Putamen (tissue), 1 donor: ENCODE results near the gene LENEP.

Source experiments
- DNase-seq: peaks from one replicate; pipeline ENCODE4 v3.0.0-alpha.2; 2016; ENCODE audit warnings: low spot score

The LENEP gene, protein sequence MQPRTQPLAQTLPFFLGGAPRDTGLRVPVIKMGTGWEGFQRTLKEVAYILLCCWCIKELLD

DNA sequence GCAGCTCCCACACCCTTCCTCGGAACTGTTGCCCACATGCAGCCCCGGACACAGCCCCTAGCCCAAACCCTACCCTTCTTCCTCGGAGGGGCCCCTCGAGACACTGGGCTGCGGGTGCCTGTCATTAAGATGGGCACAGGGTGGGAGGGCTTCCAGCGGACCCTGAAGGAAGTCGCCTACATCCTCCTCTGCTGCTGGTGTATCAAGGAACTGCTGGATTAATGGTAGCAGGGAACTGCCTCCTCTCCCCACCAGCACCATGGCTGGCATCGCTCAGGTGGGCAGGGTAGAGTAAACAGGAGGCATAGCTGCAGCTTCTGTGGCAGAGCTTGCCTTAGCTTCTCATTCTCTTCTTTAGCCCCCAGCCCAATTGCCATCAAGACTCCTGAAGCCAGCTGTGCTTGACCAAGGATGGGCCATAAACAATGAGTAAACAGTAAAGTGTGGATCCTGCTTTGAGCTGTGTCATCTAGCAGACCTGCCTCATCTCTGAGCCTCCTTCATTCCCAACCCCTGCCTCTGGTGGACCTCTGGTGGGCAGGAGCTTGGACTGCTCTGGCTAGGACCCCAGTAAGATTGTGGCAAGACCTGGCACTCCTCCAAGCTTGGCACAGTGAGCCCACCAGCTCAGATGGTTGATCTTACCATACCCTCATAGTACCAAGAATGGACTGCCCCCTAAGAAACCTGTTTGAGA, at the start of gene LENEP:
LENEP (plus strand) TSS at position 15 of the 697 bp plus-strand sequence; CDS start at position 37, 22 bp downstream.
- DNase-seq = no peak

DNA sequence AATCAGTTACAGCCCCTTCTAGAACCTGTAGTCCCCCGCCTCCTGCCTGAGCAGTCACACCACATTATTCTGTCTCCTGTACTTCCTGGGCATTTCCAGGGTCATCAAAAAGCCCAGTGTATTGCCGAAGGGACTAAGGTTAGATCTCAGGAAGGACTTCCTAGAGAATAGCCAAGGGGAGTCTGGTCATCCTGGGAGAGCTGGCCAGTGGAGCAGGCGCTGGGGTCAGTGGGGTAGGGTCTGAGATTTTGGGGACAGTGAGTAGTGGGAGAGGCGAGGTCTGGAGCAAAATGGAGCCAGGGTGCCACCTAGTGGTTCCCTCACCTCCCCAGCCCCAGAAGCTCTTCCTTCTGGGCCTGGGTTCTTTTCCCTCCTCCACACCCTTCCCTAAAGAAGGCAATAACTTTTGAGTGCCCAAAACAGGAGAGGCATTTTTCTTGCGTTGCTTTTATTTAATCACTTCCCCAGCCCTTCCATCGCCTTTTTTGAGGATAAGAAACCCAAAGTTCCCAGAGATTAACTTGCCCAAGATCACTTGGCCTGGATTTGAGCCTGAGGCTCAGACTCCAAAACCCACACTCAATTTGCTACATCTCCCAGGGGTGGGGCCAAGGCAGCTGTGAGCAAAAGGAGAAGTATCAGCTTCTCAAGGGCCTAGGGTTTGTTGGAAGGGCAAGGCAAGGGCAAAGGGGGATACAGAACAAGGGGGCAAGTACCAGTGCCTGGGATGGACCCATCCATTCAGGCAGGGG, 49.6 kb upstream of the LENEP start:
- no peak for DNase-seq

DNA sequence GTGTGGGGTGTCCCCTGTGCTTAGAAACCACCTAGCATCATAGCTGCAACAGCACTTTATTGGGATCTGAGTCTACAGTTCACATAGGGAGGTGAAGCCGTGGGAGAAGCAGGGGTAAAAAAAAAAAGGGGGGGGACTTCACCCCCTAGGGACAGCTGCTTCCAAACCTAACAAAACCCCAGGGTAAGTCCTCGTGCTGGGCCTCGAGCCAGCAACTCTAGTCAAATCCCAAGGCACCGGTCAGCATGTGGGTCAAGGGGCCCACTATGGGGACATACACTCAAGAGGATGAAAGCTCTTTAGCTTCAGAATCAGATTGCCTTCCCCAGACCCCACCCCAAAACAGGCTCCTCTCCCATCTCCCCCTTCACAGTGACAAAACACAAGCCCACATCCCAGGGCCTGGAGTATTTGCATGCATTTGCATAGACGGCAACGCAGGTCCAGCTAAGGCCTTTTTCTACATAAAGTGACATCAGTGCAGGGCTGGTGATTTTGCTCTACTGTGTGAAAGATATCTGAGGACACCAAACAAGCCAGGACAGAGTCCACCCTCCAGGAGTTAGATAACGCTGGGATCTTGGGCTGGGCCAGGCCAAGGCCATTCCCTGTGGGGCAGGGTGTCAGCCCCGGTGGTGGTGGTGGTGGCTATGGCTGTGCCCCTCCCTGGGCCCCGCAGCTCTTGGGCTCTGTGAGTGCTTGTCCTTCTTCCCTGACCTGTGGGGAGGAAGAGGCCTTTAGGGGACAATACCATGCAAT, 48.8 kb upstream of the LENEP start:
- DNase-seq = no peak

DNA sequence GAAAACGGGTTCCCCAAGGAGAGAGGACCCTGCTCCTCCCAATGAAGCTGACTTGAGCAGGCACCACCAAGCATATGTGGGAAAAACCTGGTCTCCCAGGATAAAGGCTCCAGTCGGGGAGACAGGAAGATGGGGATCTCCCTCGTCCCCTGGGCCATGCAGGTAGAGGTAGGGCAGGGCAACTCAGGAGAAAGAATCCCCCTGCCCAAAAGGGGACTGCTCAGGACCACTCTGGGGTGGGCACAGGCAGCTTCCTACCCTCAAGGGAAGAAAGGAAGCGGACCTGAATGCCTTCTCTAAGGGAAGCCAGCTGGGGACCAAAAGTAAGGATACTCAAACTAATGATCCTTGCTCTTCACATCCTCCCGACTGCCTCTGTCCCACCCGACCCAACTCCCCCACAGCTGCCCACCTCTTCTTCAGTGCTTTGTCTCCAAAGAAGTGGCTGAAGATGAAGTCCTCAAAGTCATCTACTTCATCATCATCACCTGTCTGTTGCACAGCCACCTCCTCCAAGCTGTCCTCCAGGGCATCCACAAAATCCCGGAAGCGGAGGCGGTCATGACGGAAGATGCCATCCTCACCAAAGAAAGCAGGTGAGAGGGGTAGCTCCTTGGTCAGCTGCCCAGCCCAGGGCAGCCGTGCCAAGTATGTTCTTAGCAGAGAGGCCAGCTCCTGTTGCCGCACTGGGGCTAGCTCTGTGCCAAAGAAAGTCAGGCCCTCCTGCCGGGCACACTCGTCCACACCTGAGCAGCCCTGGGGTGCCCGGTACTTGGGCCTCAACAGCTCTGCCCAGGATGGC, 48.0 kb upstream of the LENEP start:
- DNase-seq = no peak

DNA sequence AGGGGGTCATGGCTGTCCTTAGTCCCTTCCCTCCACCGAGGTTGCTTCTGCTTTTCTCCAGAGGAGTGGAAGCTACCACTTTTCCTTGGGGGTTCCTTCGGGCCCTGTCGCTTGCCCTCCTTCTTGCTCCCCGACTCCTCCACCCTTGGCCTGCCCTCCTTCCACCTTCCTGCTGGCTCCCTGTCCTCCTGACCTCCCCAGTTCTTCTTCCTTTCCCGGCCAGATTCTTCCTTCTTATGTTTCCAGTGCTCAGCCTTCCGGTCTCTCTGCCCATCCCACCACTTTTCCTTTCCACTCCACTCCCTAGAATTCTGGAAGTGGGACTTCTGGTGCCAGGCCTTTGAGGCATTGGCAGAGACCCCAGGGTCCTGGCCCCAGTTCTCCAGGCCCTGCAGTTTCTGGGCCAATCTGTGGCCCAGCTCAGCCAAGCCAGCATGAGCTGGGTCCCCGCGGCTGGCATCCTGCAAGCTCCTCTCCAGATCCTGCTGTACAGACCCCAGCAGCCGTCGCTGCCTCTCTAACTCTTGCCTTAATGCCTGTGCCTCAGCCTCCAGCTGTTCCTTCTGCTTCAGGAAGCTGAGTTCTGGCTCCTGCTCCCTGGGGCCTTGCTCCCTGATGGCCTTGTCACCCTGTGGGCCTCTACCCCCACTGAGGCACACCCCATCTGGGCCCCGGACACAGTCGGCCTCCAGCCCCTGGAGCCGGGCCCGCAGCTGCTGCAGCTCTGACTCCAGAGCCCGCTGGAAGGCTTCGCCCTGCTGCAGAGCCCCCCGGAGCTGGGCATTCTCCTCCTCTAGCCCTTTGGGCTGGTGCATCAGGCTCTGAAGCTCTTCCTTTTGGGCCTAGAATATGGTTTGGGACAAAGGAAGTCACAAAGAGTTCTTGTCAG, 47.2 kb upstream of the LENEP start:
- no peak for DNase-seq

DNA sequence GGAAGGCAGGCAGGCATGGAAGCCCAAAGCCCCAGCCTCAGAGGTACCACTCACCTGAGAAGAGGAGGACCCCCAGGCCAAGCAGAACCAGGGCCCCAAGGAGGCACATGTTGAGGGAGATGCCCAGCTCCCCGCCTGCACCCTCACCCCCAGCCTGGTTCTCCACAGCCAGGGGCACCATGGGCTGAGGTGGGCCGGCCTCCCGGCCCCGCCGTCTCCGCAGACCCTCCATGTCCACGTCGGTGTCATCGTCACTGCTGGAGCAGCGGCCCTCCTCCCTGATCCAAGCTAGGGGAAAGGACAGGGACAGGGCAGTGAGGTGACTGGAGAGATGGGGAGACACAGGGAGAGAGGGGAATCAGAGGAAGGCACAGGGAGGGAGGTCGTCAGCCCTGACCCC, 45.3 kb upstream of the LENEP start:
- no peak for DNase-seq

DNA sequence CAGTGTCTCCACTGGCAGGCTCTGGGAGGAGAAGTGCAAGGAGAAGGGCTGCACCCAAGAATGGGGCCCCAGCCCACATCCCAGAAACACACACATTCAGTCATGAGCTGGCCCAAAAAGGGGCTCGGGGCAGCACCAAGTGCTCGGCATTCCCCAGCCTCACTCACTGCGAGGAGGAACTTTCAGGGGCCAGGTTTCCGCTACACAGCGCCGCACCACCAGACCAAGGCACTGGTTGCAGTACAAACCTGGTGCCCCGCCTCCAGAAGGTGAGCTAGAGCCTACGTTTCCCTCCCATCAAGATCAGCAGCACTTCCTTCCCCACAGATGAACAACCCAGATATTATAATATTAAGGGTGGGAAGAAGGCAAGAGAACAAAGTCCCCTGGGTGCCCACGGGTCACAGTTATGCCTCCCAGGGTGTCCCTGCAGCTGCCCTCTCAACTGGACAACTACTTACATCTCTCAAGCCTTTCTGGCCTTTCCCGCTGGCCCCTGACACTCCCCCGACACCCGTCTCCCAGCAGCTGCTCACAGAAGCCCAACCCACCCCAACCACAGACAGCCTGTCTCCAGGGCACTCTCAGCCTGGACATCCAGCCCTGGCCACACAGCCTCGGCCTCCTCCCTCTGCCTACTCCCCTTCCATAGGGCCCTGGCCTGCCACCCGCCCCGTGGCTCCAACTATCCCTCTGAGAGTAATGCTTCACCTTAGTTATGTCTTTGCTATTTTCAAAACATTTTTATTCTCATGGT, 41.3 kb upstream of the LENEP start:
- no peak for DNase-seq

DNA sequence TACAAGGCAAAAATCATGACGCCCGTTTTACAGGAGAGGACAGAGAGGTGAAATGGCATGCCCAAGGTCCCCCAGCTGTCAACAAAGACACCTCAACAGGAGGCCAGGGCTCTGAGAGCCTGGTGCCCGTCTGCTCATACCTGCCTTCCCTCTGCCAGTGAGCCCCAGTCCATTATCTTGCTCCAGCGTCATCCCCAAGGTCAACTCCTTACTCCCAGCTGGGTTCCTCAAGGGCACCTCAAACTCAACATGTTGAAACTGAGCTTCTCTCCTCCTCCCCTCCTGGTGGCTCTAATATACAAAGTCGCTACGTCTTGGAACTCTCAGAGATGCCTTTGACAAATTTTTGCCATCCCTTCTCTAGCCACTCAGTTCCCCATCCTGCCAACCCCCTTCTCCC, 40.7 kb upstream of the LENEP start:
- no peak for DNase-seq

DNA sequence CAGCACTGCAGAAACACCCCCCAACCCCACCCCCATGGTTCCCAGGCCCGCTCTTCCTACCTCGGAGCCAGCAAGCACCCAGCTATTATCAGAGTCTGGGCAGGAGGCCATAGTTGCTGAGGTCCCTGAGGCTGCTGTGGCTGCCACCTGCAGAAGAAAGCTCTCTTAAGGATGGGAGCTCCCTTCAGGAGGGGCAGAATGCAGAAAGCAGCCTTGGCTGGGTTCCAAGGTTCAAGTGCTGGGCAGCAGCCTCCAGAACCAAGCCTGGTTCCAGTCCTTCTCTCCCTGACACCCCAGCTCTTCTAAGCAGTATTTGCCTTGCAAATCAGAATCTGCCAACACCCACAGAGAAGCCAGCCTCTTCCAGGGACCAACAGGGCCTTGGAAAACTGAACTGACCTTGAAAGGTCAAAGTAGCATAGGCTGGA, 39.8 kb upstream of the LENEP start:
- no peak for DNase-seq

DNA sequence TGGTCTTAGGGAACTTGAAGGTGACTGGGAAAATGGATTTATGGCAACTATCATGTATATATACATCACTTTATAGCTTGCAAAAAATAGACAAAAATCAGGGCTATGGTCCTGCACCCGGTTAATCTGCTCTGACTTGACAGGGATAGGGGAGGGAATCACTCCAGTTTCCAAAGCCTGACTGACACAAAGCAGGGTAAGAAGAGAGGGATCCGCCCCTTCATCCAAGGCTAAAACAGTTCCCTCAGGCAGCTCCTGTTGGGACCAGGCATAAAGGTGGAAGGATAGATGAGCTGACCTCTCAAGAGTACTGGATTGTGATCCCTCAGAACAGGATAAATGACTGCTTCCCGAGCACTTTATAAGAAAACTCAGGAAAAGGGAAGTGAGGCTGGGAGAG, 38.8 kb upstream of the LENEP start:
- DNase-seq = no peak

DNA sequence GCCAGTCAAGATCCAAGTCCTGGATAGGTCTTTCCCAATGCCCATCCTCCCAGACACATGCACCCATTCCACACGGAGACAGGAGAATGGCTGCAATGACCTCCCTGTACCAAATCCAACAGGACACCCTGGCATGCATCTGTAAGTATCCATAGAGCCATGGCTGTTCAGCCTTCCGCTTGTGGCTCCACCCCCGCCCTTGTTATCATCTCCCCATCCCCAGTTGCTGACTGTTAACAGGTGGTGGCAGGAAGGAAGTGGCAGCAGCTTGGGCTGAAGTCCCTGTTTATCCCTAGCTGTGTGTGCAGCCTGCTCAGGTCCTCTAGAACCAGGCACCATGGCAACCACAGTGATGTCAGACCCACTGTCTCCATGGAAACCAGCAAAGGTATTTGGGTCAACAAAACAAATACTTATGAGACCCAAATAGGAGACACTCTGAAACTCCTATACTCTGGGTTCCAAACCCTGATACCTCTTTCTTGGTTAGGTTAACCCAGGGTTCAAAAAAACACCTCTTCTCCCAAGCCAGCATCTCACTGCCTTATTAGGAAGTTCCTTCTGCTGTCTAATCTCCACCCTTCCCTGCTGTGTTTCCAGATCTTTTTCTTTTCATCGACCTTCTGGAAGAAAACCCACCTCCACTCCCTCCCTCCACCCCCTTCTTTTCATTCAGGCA, 38.2 kb upstream of the LENEP start:
- DNase-seq = peak; percentile 81

DNA sequence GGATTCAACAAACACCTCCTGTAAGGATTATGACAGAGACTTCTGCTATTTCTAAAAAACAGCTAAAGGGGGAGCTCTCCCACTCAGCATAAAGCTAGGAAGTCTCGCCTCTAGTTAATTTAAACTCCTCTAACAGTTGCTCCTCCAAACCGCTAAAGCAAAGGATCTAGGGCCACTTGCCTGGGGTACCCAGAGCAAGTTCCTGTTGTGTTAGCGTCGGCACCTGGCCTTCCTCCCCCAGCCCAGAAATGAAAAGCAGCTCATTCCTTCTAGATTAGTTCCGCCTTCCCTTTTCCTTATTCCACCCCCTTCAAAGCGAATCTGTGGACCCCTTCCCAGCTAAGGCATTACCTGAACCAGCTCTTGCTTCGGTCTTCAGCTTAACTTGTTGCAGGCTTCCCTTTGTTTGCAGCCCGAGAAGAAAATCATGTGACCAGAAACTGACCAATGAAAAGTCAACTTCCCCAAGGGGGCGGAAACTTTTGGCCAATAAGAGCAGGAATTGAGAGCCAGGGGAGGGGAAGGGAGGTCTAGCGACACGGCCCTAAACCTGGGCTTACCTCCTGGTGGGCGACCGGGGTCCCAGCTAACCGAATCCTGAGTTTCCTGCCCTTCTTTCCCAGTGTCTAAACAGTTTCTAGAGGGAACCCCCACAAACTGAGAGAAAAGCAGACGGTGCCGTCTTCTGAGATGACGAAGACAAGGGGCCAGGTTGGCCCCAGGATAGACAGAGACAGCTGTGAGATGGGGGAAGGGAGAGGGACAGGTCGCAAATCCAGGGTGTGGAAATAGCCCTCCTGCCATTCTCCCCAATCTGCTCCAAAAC, 37.5 kb upstream of the LENEP start, which contains the start of gene PBXIP1:
PBXIP1 (minus strand) TSS at position 382 of the 826 bp plus-strand sequence. CDS start 2,378 bp downstream, outside the sequence.
- peak; percentile 92 for DNase-seq

DNA sequence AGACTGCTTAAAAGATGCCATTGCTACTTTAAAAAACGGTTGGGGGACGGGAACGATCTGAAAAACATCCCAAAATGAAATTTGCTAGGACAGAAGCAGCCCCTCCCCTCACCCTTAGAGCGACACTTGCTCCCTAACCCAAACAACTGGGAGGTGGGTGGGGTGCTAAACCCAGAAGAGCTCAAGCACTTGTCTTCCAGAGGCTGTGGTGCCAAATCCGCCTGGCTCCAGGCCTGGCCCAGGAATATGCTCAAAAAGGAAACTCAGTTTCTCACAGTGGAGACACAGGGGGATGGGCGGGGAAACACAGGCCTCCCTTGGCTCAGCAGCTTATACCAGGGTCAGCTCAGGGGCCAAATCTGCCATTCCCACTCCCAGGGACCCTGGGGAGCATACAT, 36.8 kb upstream of the LENEP start:
- DNase-seq = no peak

DNA sequence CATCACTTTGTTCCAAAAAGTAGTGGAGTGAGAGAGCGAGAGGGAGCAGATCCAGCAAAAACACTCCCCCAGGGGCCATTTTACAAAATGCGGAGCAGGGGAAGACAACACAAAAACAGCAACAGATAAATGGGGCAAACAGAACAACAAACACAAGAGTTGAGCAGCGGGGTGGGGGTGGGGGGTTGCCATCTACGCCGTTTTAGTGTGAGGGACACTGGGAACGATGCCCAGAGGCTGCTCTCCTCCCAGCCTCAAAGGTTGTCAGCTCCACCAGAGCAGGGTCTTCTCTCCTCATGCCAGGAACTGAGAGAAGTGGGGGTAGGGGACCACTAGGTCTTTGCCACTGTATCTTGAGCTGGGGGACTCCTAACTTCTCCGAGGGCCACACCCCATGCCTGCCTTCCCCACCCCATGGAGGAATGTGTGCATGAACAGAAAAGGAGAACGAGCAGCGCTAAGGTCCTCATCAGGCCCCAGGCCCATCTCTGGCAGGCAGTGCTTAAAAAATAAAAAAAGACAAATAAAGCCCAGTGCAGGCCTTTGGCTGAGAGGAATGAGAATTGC, 36.2 kb upstream of the LENEP start:
- no peak for DNase-seq

DNA sequence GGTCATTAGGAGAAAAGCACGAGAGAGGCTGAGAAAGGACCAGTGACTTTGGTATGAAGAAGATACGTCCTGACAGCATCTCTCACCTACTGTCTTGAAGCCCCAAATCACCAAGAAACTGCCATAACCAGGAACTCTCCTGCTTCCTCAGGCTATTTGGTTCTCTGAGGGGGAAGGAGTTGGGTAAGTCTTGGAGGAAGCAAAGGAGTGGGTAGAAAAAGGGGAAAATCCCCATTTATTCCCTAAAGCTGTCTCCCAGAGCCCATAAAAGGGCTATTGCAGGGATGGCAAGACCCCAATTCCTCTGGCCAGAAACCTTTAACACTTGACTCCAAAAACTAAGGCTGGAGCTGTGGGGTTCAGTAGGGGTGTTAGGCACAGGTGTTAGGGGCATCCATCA, 35.4 kb upstream of the LENEP start:
- DNase-seq = no peak

DNA sequence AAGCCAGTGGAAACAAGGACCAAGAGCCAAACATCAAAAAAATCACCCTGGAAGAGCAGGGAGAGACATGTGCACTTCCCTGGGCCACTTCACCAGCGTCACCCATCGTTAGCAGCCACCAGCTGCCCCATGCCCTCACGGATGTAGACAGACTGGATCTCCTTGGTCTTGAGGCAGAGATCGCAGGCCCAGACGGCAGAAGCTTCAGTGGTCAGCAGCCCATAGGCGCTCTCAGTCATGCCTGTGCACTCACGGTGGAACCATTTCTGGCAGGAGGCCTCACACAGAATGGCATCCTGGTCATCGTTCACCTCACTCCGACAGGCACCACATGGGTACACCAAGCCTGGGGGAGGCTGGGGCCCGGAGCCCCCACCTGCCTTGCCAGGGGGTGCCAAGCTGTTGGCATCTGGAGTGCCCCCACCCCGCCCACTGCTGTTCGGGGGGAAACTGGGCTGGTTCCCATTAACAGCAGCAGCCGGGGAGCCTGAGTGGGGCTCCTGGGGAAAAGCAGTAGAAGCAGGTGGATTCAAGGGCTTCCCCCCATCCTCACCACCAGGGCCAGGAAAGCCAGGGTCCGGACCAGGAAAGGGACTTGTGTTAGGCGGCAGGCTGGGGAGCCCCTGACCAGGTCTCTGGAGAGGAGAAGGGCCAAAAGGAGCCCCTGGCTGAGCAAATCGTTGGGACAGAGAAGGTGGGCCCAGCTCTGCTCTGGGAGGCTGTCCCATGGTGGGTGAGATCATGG, 34.5 kb upstream of the LENEP start:
- no peak for DNase-seq

DNA sequence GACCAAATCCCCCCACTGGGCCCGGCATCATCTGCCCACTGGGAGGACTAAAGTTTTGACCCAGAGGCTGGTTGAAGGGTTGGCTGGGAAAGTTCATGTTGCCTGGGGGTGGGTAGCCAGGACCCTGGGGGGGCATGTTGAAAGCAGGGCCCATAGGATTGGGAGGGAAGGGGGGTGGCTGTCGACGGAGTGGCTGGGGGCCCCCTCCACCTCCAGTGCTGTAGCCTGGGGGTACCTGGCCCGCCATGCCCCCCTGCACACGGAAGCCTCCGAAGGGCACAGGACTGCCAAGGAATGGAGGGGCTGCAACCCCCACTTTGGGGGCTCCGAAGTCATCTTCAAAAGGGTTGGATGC, 34.0 kb upstream of the LENEP start:
- no peak for DNase-seq
